SK-N-SH (cell line): ENCODE data around the gene CRACR2A. TPM values are rescaled to one million over a fixed set of nuclear protein-coding genes. Genes with fewer than 3 reads are reported as not detected.

Source experiments
- CTCF ChIA-PET: fragments of 300-600, 350-600 bp; formaldehyde crosslinking; extraction: SDS; loops from one replicate; lab custom pipeline; 2021; lab: Yijun Ruan, JAX
- POLR2A ChIA-PET: fragments of 350-600 bp; sonication (Branson Sonifier 250); formaldehyde crosslinking; extraction: SDS; loops from one replicate; lab custom pipeline; 2020; ENCODE audit warnings: antibody characterized with exemption, inconsistent platforms; lab: Yijun Ruan, JAX
- DNase-seq: peaks from one replicate; pipeline ENCODE4 v3.0.0; 2012
- H2AFZ ChIP-seq: fragments of 200-600 bp; sonication (generic); 2 replicates; pipeline ENCODE4 v1.8.1; 2016; ENCODE audit warnings: antibody characterized with exemption, mild to moderate bottlenecking, low read depth
- H3F3A ChIP-seq: fragments of 200-600 bp; sonication (generic); replicated peaks from 2 replicates; pipeline ENCODE3; 2016; ENCODE audit warnings: antibody characterized with exemption, mild to moderate bottlenecking; ENCODE audit not compliant: insufficient read depth
- H3K27ac ChIP-seq, 2 experiments: fragments of 200-500 bp in 1 of 2; fragments of 200-600 bp in 1 of 2; sonication (Bioruptor generic) in 1 of 2; sonication (generic), shearing (Covaris generic) in 1 of 2; 2 replicates each; pipeline versions ENCODE4 v1.5.1 to v1.6.1; 2014 to 2016; ENCODE audit warnings: low read depth in 2 of 2, inconsistent platforms in 1 of 2, low read length in 1 of 2, mild to moderate bottlenecking in 1 of 2, mixed read lengths in 1 of 2
- H3K27me3 ChIP-seq: fragments of 200-600 bp; sonication (generic), shearing (Covaris generic); 2 replicates; pipeline ENCODE4 v1.6.1; 2016; ENCODE audit warnings: mixed run types; ENCODE audit not compliant: insufficient read depth
- H3K36me3 ChIP-seq, 2 experiments: fragments of 200-500 bp in 1 of 2; fragments of 200-600 bp in 1 of 2; sonication (Bioruptor generic) in 1 of 2; sonication (generic) in 1 of 2; replicated peaks in 1 of 2; 2 replicates each; pipeline versions ENCODE3 to v1.5.1; 2014 to 2016; ENCODE audit warnings: low read length in 1 of 2, mild to moderate bottlenecking in 1 of 2; ENCODE audit not compliant: insufficient read depth in 2 of 2, control insufficient read depth in 1 of 2
- H3K4me1 ChIP-seq, 2 experiments: fragments of 200-500 bp in 1 of 2; fragments of 200-600 bp in 1 of 2; sonication (Bioruptor generic) in 1 of 2; sonication (generic), shearing (Covaris generic) in 1 of 2; 2 replicates each; pipeline versions ENCODE4 v1.5.1 to v1.6.1; 2014 to 2016; ENCODE audit warnings: low read depth in 1 of 2, low read length in 1 of 2, mixed run types in 1 of 2; ENCODE audit not compliant: insufficient read depth in 2 of 2, control insufficient read depth in 1 of 2
- H3K4me2 ChIP-seq: fragments of 200-600 bp; sonication (generic), shearing (Covaris generic); 2 replicates; pipeline ENCODE4 v1.6.1; 2017; ENCODE audit warnings: mixed run types
- H3K4me3 ChIP-seq, 2 experiments: fragments of 200-500 bp in 1 of 2; fragments of 200-600 bp in 1 of 2; sonication (Bioruptor generic) in 1 of 2; sonication (generic), shearing (Covaris generic) in 1 of 2; 2 replicates each; pipeline versions ENCODE4 v1.5.1 to v1.8.1; 2014 to 2016; ENCODE audit warnings: low read depth in 2 of 2, inconsistent platforms in 1 of 2, low read length in 1 of 2, mild to moderate bottlenecking in 1 of 2, mixed read lengths in 1 of 2, moderate library complexity in 1 of 2
- H3K79me2 ChIP-seq: fragments of 200-600 bp; sonication (generic); 2 replicates; pipeline ENCODE4 v1.8.1; 2017; ENCODE audit warnings: mild to moderate bottlenecking; ENCODE audit not compliant: insufficient read depth
- H3K9ac ChIP-seq: fragments of 200-600 bp; sonication (generic); 2 replicates; pipeline ENCODE4 v1.6.1; 2017; ENCODE audit warnings: mixed run types
- H3K9me2 ChIP-seq: fragments of 200-600 bp; sonication (generic); 2 replicates; pipeline ENCODE4 v1.6.1; 2017; ENCODE audit warnings: mixed run types
- H3K9me3 ChIP-seq: fragments of 200-600 bp; sonication (generic); 2 replicates; pipeline ENCODE4 v1.6.1; 2017; ENCODE audit warnings: mixed run types, mild to moderate bottlenecking, moderate library complexity
- H4K20me1 ChIP-seq: fragments of 200-600 bp; sonication (generic); 2 replicates; pipeline ENCODE4 v1.6.1; 2017; ENCODE audit warnings: mild to moderate bottlenecking, mixed run types; ENCODE audit not compliant: insufficient read depth
- CHD2 ChIP-seq: fragments of 150-350 bp; IDR thresholded peaks from 2 replicates; pipeline ENCODE4 v1.6.1; 2018; ENCODE audit warnings: low read length; ENCODE audit not compliant: partially characterized antibody
- ELF1 ChIP-seq: IDR thresholded peaks from 2 replicates; pipeline ENCODE4 v1.4.0; 2012
- EZH2phosphoT487 ChIP-seq: fragments of 200-600 bp; sonication (generic); IDR thresholded peaks from 2 replicates; pipeline ENCODE4 v1.6.1; 2017; ENCODE audit warnings: low read depth, mixed run types, mild to moderate bottlenecking, antibody characterized with exemption, moderate library complexity, borderline replicate concordance
- IRF3 ChIP-seq: fragments of 150-350 bp; IDR thresholded peaks from 2 replicates; pipeline ENCODE4 v1.6.1; 2016; ENCODE audit warnings: mild to moderate bottlenecking, low read depth, low read length
- MAX ChIP-seq: IDR thresholded peaks from 2 replicates; pipeline ENCODE4 v1.4.0; 2012; ENCODE audit warnings: low read depth
- MEF2A ChIP-seq: IDR thresholded peaks from 2 replicates; pipeline ENCODE4 v1.4.0; 2012; ENCODE audit warnings: low read depth, borderline replicate concordance
- NFIC ChIP-seq: IDR thresholded peaks from 2 replicates; pipeline ENCODE4 v1.4.0; 2012; ENCODE audit warnings: borderline replicate concordance
- PBX3 ChIP-seq: IDR thresholded peaks from 2 replicates; pipeline ENCODE4; 2012
- POLR2AphosphoS5 ChIP-seq: IDR thresholded peaks from 2 replicates; pipeline ENCODE4 v1.6.1; 2012; ENCODE audit warnings: low read depth, low read length
- RFX5 ChIP-seq: IDR thresholded peaks from 2 replicates; pipeline ENCODE4 v1.6.1; 2012; ENCODE audit warnings: mild to moderate bottlenecking, improper control_type of control experiment, low read length
- RXRA ChIP-seq: IDR thresholded peaks from 2 replicates; pipeline ENCODE4 v1.4.0; 2012; ENCODE audit warnings: low read depth, mild to moderate bottlenecking, borderline replicate concordance
- TAF1 ChIP-seq: IDR thresholded peaks from 2 replicates; pipeline ENCODE4 v1.6.1; 2012; ENCODE audit warnings: low read depth, mild to moderate bottlenecking, low read length, moderate library complexity, borderline replicate concordance
- TEAD4 ChIP-seq: IDR thresholded peaks from 2 replicates; pipeline ENCODE4 v1.4.0; 2012; ENCODE audit warnings: mild to moderate bottlenecking, borderline replicate concordance; ENCODE audit not compliant: insufficient read depth
- ZBTB33 ChIP-seq: IDR thresholded peaks from 2 replicates; pipeline ENCODE4 v1.4.0; 2012; ENCODE audit warnings: low read depth, borderline replicate concordance
- WGBS: methylation state at CpG from one replicate; pipeline ENCODE4 v1.1.6; 2017; ENCODE audit warnings: low lambda C conversion rate; 5-methylcytosine and 5-hydroxymethylcytosine counted together
- polyA plus RNA-seq, 3 experiments: library from polyadenylated mRNA; depleted of rRNA; stranded (reverse); fragments of >200 nt; gene quantifications; 2 replicates each; pipeline ENCODE4 v1.2.3, GENCODE V29; 2012

CRACR2A gene
- polyA plus RNA-seq, 1 of the 3 experiments (the other 2 are of a cell fraction): 0.12 TPM

- no peak overlapping the region for H3K27ac ChIP-seq
- no peaks in the 10 kb centered on the region for H3K9me2 ChIP-seq
- WGBS: 43% methylated on average over 4 of the region's 4 CpGs
- H2AFZ ChIP-seq: no peak overlapping the region
- no peak overlapping the region for H3K4me2 ChIP-seq
- no peaks in the 10 kb centered on the region; a peak in 3 of 4 replicates for H3K4me1 ChIP-seq
- POLR2A ChIA-PET: no interaction called here
- no peak for TF ChIP-seq ELF1
- no peak for TF ChIP-seq RFX5
- TF ChIP-seq EZH2phosphoT487: no peak
- TF ChIP-seq MEF2A: no peak
- no peak for TF ChIP-seq TAF1
- no peak for TF ChIP-seq POLR2AphosphoS5
- TF ChIP-seq IRF3: no peak
- TF ChIP-seq, all 33 proteins: peak for 0
- CTCF ChIA-PET: interaction anchor here (0.9 kb wide), 1 partner anchor 149 kb away, joined by 3 read pairs; no protein-coding TSS in a partner anchor
- no peaks in the 10 kb centered on the region for H4K20me1 ChIP-seq
- no peaks in the 10 kb centered on the region for H3K9me3 ChIP-seq
- H3F3A ChIP-seq: no peaks in the 10 kb centered on the region
- H3K27me3 ChIP-seq: no peaks in the 10 kb centered on the region
- no peak overlapping the region for H3K9ac ChIP-seq
- no peaks in the 10 kb centered on the region for H3K79me2 ChIP-seq
- H3K36me3 ChIP-seq: no peaks in the 10 kb centered on the region
- no peak overlapping the region; a peak in 1 of 4 replicates for H3K4me3 ChIP-seq
- DNase-seq: no peak
Measured at GRCh38 chr12:3704512-3705353, 48.2 kb downstream of the CRACR2A start.

GRCh38 chr12:3700861-3701260, 52.0 kb downstream of the CRACR2A start:
- no peak for DNase-seq
- POLR2A ChIA-PET: no interaction called here

More at GRCh38 chr12:3700861-3701260, 52.0 kb downstream of the CRACR2A start:
- H3K4me1 ChIP-seq: peaks cover 11 to 15% of the 10 kb centered on the region in 2 experiments
- no peaks in the 10 kb centered on the region for H3K9me3 ChIP-seq
- CTCF ChIA-PET: interaction anchor here (1.7 to 3.2 kb wide), 2 partner anchors 8 to 401 kb away, joined by 3 to 17 read pairs; no protein-coding TSS in a partner anchor
- no peak overlapping the region for H3K4me2 ChIP-seq
- no peaks in the 10 kb centered on the region for H4K20me1 ChIP-seq
- WGBS: 97% methylated on average over 1 of the region's 1 CpG
- H2AFZ ChIP-seq: no peak overlapping the region
- no peak overlapping the region for H3K4me3 ChIP-seq
- no peaks in the 10 kb centered on the region for H3K36me3 ChIP-seq
- no peaks in the 10 kb centered on the region for H3K27me3 ChIP-seq
- TF ChIP-seq TEAD4 (no peak), MAX (no peak), CHD2 (no peak), ZBTB33 (no peak), NFIC (peak; percentile 34; the same call in 1 of the 2 replicates), RXRA (no peak), PBX3 (no peak)
- peaks cover 18% of the 10 kb centered on the region for H3F3A ChIP-seq
- no peaks in the 10 kb centered on the region for H3K9me2 ChIP-seq
- H3K27ac ChIP-seq: no peak overlapping the region
- H3K79me2 ChIP-seq: no peaks in the 10 kb centered on the region
- H3K9ac ChIP-seq: no peak overlapping the region
